ENCODE results near the gene TAX1BP3.

TAX1BP3 gene

DNA sequence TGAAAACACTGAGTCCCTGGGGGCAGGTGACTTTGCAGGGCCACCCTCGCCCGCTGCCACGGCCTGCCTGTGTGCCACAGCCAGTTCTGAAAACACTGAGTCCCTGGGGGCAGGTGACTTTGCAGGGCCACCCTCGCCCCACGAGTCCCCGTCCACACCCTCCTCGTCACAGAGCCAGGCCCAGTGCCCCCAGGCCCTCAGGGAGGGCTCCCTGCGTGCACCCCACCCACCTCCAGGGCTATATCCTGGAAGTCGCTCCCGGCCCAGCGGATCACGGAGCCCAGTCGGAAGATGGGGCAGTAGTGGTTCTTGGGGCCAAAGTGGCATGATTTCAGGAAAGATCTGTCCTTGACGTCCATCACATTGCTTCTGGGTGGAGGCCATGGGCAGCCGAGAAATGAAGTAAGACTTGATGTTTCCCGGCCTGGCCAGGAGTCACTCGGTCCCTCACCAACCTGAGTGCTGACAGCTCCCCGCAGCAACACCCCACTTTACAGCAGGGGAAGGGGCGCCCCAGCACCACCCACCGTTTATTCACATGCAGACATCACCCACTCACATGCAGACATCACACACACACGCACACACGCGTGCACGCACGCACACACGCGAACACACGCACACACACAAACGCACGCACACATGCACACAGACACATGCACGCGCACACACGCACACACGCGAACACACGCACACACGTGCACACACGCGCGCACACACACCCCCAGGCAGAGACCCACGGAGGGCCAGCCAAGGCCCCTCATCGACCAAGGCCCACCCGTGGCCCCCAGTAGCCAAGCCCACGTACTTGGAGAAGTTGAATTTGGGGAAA lies 21.1 kb upstream of the TAX1BP3 start:
- Histone ChIP-seq H3K27me3 (replicated peaks) (no peaks in the 10 kb centered on the region), H3K36me3 (replicated peaks) (no peaks in the 10 kb centered on the region), H3K4me3 (ENCODE audit: low read depth, low read length) (no peak overlapping the region), H3K27ac (no peak overlapping the region)
- no peak for TF ChIP-seq CTCF (IDR thresholded peaks at IDR 0.05; ENCODE audit: low read depth, low read length, missing control alignments)
- no peak for DNase-seq
- in situ Hi-C loops (cut with HindIII; ENCODE audit: low pct_ligation_motif_present, low sequenced_read_pairs) = no loop called here

DNA sequence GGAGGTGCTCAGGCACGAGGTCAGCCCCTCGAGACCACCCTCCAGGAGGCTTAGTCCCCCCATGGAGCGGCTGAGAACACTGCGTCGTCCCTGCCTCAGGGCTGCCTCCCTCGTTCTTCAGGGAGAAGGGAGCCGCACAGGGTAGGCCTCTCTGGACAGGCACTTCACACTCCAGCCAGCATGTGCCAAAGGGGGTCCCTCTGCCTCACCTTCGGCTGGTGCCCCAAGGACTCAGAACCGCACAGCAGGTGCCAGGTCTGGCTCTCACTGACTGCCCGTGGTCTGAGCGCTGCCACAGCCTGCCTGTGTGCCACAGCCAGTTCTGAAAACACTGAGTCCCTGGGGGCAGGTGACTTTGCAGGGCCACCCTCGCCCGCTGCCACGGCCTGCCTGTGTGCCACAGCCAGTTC lies 20.5 kb upstream of the TAX1BP3 start:
- in situ Hi-C loops (cut with HindIII; ENCODE audit: low pct_ligation_motif_present, low sequenced_read_pairs) = no loop called here
- no peak for TF ChIP-seq CTCF (IDR thresholded peaks at IDR 0.05; ENCODE audit: low read depth, low read length, missing control alignments)
- H3K27ac ChIP-seq = no peak overlapping the region
- no peaks in the 10 kb centered on the region for H3K36me3 ChIP-seq (replicated peaks)
- no peak for DNase-seq
- no peaks in the 10 kb centered on the region for H3K27me3 ChIP-seq (replicated peaks)
- no peak overlapping the region for H3K4me3 ChIP-seq (ENCODE audit: low read depth, low read length)

GRCh38 chr17:3688027-3688553 lies 19.7 kb upstream of the TAX1BP3 start:
- in situ Hi-C loops (cut with HindIII; ENCODE audit: low pct_ligation_motif_present, low sequenced_read_pairs) = no loop called here
- DNase-seq = no peak
- no peaks in the 10 kb centered on the region for H3K36me3 ChIP-seq (replicated peaks)
- TF ChIP-seq CTCF (IDR thresholded peaks at IDR 0.05; ENCODE audit: low read depth, low read length, missing control alignments) = no peak
- H3K27ac ChIP-seq = no peak overlapping the region
- H3K27me3 ChIP-seq (replicated peaks) = no peaks in the 10 kb centered on the region
- H3K4me3 ChIP-seq (ENCODE audit: low read depth, low read length) = no peak overlapping the region

GRCh38 chr17:3685174-3685573 lies 16.8 kb upstream of the TAX1BP3 start:
- in situ Hi-C loops (cut with HindIII; ENCODE audit: low pct_ligation_motif_present, low sequenced_read_pairs) = no loop called here
- Histone ChIP-seq H3K36me3 (replicated peaks) (no peaks in the 10 kb centered on the region), H3K4me3 (ENCODE audit: low read depth, low read length) (no peak overlapping the region), H3K27ac (no peak overlapping the region), H3K27me3 (replicated peaks) (no peaks in the 10 kb centered on the region)
- DNase-seq = no peak
- TF ChIP-seq CTCF (IDR thresholded peaks at IDR 0.05; ENCODE audit: low read depth, low read length, missing control alignments) = no peak

GRCh38 chr17:3683054-3683511 lies 14.7 kb upstream of the TAX1BP3 start:
- H3K27ac ChIP-seq = no peak overlapping the region
- no peak overlapping the region for H3K4me3 ChIP-seq (ENCODE audit: low read depth, low read length)
- H3K36me3 ChIP-seq (replicated peaks) = no peaks in the 10 kb centered on the region
- H3K27me3 ChIP-seq (replicated peaks) = no peaks in the 10 kb centered on the region
- in situ Hi-C loops (cut with HindIII; ENCODE audit: low pct_ligation_motif_present, low sequenced_read_pairs) = no loop called here
- no peak for DNase-seq
- TF ChIP-seq CTCF (IDR thresholded peaks at IDR 0.05; ENCODE audit: low read depth, low read length, missing control alignments) = peak; percentile 97
